Measurements from ENCODE around the gene ELMOD3. TPM values are rescaled to one million over a fixed set of nuclear protein-coding genes. Genes with fewer than 3 reads are reported as not detected.

ELMOD3 gene
- total RNA-seq, 4 donors from 2014 or later = 24.4 to 41.8 (median 30.0) TPM

GRCh38 chr2:85367180-85367579 lies 12.6 kb downstream of the ELMOD3 start:
- no peak for TF ChIP-seq CTCF (IDR thresholded peaks at IDR 0.05)
- no peak for TF ChIP-seq EP300 (IDR thresholded peaks at IDR 0.05)
- TF ChIP-seq POLR2AphosphoS5 (IDR thresholded peaks at IDR 0.05) = no peak
- TF ChIP-seq POLR2A (IDR thresholded peaks at IDR 0.05) = no peak
- WGBS = 74% methylated on average over 5 of the region's 5 CpGs
- peaks cover 39% of the 10 kb centered on the region for H3K36me3 ChIP-seq

GRCh38 chr2:85368921-85369320 lies 14.4 kb downstream of the ELMOD3 start:
- H3K27ac ChIP-seq = no peak overlapping the region
- no peaks in the 10 kb centered on the region for H3K4me1 ChIP-seq
- H3K27me3 ChIP-seq = no peaks in the 10 kb centered on the region
- no peak for DNase-seq (ENCODE audit: low spot score in 2 of 2)
- H3K4me3 ChIP-seq = no peak overlapping the region
- TF ChIP-seq POLR2A (IDR thresholded peaks at IDR 0.05) (no peak), POLR2AphosphoS5 (IDR thresholded peaks at IDR 0.05) (no peak), EP300 (IDR thresholded peaks at IDR 0.05) (no peak), CTCF (IDR thresholded peaks at IDR 0.05) (no peak)
- peaks cover 24% of the 10 kb centered on the region for H3K36me3 ChIP-seq
- H3K9me3 ChIP-seq = no peaks in the 10 kb centered on the region

More at GRCh38 chr2:85367180-85367579, 12.6 kb downstream of the ELMOD3 start:
- H3K9me3 ChIP-seq = no peaks in the 10 kb centered on the region
- H3K27ac ChIP-seq = no peak overlapping the region
- DNase-seq (ENCODE audit: low spot score in 2 of 2) = no peak
- no peaks in the 10 kb centered on the region for H3K27me3 ChIP-seq
- no peak overlapping the region for H3K4me3 ChIP-seq
- no peaks in the 10 kb centered on the region for H3K4me1 ChIP-seq

GRCh38 chr2:85369500-85369899 lies 14.9 kb downstream of the ELMOD3 start:
- no peaks in the 10 kb centered on the region for H3K27me3 ChIP-seq
- H3K4me3 ChIP-seq = no peak overlapping the region
- WGBS = 70% methylated on average over 5 of the region's 5 CpGs
- no peak overlapping the region for H3K27ac ChIP-seq
- DNase-seq (ENCODE audit: low spot score in 2 of 2) = no peak
- TF ChIP-seq CTCF (IDR thresholded peaks at IDR 0.05) = no peak
- TF ChIP-seq POLR2AphosphoS5 (IDR thresholded peaks at IDR 0.05) = no peak
- no peak for TF ChIP-seq POLR2A (IDR thresholded peaks at IDR 0.05)
- no peak for TF ChIP-seq EP300 (IDR thresholded peaks at IDR 0.05)
- peaks cover 24% of the 10 kb centered on the region for H3K36me3 ChIP-seq
- no peaks in the 10 kb centered on the region for H3K9me3 ChIP-seq
- no peaks in the 10 kb centered on the region for H3K4me1 ChIP-seq

- TF ChIP-seq POLR2A (IDR thresholded peaks at IDR 0.05) (no peak), POLR2AphosphoS5 (IDR thresholded peaks at IDR 0.05) (no peak), EP300 (IDR thresholded peaks at IDR 0.05) (no peak), CTCF (IDR thresholded peaks at IDR 0.05) (no peak)
- Histone ChIP-seq H3K27ac (no peak overlapping the region), H3K4me3 (no peak overlapping the region), H3K36me3 (peaks cover 28% of the 10 kb centered on the region), H3K4me1 (no peaks in the 10 kb centered on the region), H3K27me3 (no peaks in the 10 kb centered on the region), H3K9me3 (no peaks in the 10 kb centered on the region)
- 93% methylated on average over 11 of the region's 11 CpGs for whole genome bisulfite sequencing
- no peak for DNase-seq (ENCODE audit: low spot score in 2 of 2)
Observed at GRCh38 chr2:85371045-85371444, 16.5 kb downstream of the ELMOD3 start.

- Histone ChIP-seq H3K4me3 (no peak overlapping the region), H3K27ac (peak overlapping the region; percentile 32), H3K4me1 (peaks cover 15% of the 10 kb centered on the region), H3K36me3 (peaks cover 45% of the 10 kb centered on the region), H3K27me3 (no peaks in the 10 kb centered on the region), H3K9me3 (no peaks in the 10 kb centered on the region)
- DNase-seq (ENCODE audit: low spot score in 2 of 2) = no peak
- TF ChIP-seq EP300 (IDR thresholded peaks at IDR 0.05) (no peak), CTCF (IDR thresholded peaks at IDR 0.05) (no peak), POLR2AphosphoS5 (IDR thresholded peaks at IDR 0.05) (no peak), POLR2A (IDR thresholded peaks at IDR 0.05) (no peak)
- 57% methylated on average over 3 of the region's 5 CpGs for WGBS
Observed at GRCh38 chr2:85376291-85377065, 21.9 kb downstream of the ELMOD3 start.

Data from suprapubic skin (tissue), 4 donors.